Uterus (tissue), 2 donors: ENCODE data around the gene CMTR1.

Experiments
- POLR2A ChIP-seq, 2 donors: fragments of 450-650 bp; IDR thresholded peaks; one replicate each; pipeline ENCODE4 v1.6.1; 2016; ENCODE audit warnings: antibody characterized with exemption in 2 of 2, mild to moderate bottlenecking in 1 of 2, moderate library complexity in 1 of 2
- TF ChIP-seq, protein P1 (sequence below), 4 experiments: fragments of 200-600 bp in 2 of 4; fragments of 450-650 bp in 2 of 4; sonication (generic) in 2 of 4; IDR thresholded peaks; one replicate each; pipeline ENCODE4 v1.5.1; 2016 to 2019; ENCODE audit warnings: antibody characterized with exemption in 4 of 4, mild to moderate bottlenecking in 2 of 4, moderate library complexity in 1 of 4

GRCh38 chr6:37486121-37486839 is 53.3 kb downstream of the CMTR1 start:
- TF ChIP-seq, protein P1, sequence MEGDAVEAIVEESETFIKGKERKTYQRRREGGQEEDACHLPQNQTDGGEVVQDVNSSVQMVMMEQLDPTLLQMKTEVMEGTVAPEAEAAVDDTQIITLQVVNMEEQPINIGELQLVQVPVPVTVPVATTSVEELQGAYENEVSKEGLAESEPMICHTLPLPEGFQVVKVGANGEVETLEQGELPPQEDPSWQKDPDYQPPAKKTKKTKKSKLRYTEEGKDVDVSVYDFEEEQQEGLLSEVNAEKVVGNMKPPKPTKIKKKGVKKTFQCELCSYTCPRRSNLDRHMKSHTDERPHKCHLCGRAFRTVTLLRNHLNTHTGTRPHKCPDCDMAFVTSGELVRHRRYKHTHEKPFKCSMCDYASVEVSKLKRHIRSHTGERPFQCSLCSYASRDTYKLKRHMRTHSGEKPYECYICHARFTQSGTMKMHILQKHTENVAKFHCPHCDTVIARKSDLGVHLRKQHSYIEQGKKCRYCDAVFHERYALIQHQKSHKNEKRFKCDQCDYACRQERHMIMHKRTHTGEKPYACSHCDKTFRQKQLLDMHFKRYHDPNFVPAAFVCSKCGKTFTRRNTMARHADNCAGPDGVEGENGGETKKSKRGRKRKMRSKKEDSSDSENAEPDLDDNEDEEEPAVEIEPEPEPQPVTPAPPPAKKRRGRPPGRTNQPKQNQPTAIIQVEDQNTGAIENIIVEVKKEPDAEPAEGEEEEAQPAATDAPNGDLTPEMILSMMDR (IDR thresholded peaks at IDR 0.05), result no peak
- no peak for TF ChIP-seq POLR2A (IDR thresholded peaks at IDR 0.05)
